AG09319 (cell line): ENCODE measurements around the gene SLC9A3.

ENCODE experiments used
- DNase-seq: peaks from one replicate; pipeline ENCODE4 v3.0.0-alpha.2; 2010; ENCODE audit warnings: low read depth; ENCODE audit errors: extremely low read depth
- TF ChIP-seq, protein P1 (sequence below): IDR thresholded peaks from 2 replicates; pipeline ENCODE4 v1.5.1; 2011; ENCODE audit warnings: low read depth, mild to moderate bottlenecking, inconsistent platforms, low read length, moderate library complexity

SLC9A3 gene

GRCh38 chr5:471750-472058 lies 52.5 kb downstream of the SLC9A3 start:
- DNase-seq, result no peak
- TF ChIP-seq, protein P1, sequence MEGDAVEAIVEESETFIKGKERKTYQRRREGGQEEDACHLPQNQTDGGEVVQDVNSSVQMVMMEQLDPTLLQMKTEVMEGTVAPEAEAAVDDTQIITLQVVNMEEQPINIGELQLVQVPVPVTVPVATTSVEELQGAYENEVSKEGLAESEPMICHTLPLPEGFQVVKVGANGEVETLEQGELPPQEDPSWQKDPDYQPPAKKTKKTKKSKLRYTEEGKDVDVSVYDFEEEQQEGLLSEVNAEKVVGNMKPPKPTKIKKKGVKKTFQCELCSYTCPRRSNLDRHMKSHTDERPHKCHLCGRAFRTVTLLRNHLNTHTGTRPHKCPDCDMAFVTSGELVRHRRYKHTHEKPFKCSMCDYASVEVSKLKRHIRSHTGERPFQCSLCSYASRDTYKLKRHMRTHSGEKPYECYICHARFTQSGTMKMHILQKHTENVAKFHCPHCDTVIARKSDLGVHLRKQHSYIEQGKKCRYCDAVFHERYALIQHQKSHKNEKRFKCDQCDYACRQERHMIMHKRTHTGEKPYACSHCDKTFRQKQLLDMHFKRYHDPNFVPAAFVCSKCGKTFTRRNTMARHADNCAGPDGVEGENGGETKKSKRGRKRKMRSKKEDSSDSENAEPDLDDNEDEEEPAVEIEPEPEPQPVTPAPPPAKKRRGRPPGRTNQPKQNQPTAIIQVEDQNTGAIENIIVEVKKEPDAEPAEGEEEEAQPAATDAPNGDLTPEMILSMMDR, result no peak

DNA sequence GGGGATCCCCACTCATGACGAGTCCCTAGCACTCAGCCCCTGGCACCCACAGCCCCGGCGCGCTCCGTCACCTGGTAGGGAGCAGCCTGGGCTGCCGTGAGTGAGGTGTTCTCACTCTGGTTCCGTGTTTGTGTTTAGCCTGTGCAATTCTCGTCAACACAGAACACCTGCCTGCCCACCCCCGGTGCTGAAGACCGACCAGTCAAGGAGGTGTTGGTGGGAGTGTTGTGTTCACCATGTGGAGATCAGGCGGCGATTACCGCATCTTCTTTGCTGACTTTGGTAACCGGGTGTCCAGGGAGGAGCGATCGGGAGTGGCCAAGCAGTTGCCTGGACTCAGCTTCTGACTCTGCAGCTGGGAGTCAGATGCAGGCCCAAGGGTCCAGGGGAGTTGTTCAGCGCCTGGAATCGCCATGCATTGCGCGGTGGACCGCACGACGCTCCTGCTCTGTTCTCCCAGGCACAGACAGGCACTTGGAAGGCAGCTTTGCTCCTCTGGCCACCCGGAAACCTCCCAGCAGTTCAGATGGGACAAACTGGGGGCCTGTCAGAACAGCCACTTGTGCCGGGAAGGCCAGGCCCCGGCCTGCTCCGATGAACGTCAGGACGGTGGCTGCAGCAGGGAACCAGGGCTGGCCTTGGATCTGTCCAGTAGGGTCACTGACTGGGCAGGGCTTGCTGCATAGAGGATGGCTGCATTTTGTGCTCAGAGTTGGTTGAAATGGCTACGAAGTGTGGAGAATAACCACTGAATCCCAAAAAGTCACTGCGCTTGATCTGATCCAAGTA lies 53.1 kb downstream of the SLC9A3 start:
- DNase-seq, result no peak
- TF ChIP-seq, protein P1, result no peak

- TF ChIP-seq, protein P1, result no peak
- DNase-seq, result no peak
These were observed 54.3 kb downstream of the SLC9A3 start for GRCh38 chr5:469752-470483.

GRCh38 chr5:468401-468800 lies 55.8 kb downstream of the SLC9A3 start:
- TF ChIP-seq, protein P1, result no peak
- DNase-seq, result no peak

DNA sequence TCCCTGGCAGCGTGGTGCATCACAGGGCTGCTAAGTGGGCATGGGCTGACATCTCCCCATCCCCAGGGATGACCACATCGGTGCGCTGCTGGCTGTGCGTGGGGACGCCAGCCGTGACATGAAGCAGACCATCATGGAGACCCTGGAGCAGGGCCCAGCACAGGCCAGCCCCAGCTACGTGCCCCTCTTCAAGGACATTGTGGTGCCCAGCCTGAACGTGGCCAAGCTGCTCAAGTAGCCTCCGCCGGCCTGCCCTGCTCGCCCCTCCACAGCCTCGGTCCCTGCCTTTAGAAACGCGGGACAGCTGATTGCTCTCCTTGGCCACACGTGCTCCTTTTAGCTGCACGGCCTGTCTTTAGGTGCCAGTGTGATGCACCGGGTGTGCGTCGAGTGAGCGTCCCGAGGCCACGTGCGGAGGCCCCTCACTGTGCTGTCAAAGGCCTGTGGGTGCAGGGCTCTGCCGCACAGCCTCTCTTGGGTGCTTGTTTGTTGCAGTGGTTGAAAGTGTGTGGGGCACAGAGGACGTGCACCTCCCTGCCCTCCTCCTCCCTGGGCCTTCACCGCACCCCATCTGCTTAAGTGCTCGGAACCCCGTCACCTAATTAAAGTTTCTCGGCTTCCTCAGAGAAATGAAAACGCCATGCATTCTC lies 57.5 kb downstream of the SLC9A3 start:
- DNase-seq, result no peak
- TF ChIP-seq, protein P1, result no peak

DNA sequence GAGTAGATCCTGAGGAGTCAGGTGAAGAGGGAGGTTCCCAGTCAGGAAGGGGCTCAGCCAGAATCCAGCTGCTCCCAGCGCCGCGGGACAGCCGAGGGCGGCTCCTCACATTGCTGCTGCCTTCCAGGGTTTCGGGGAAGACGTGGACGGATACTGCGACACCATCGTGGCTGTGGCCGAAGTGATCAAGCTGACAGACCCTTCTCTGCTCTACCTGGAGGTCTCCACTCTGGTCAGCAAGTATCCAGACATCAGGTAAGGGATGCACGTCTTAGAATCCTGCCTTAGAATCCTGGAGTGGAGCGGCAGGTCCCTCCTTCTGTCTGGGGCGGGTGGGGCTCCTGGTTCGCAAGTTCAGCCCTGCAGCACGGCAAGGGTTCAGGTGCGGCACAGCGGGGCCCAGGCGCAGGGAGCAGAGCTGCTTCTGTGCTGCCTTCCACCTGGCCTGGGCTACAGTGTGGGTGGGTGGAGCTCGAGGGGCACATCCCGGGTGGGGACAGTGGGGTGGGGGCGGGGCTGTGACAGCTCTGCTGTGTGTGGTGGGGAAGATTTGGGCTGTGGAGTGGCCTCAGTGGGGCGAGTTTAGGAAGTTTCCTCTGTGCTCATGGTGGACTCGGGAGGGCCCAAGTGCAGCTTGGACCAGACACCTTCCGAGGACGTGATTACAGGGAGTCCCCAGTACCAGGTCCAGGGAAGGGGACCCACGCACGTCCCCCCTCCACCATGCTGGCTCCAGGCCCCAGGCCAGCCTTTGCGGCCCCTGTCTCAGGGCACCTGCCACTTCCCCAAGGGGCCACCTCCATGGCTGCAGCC lies 58.5 kb downstream of the SLC9A3 start:
- DNase-seq, result no peak
- TF ChIP-seq, protein P1, result no peak
